Measurements from ENCODE around the gene NDUFV2. TPM values are rescaled to one million over a fixed set of nuclear protein-coding genes. Genes with fewer than 3 reads are reported as not detected.

Gene NDUFV2
- total and polyA plus RNA-seq, 2 of the 13 experiments (the other 11 are each of a cell fraction or from before 2014, with no cell fraction given): 216 to 299 TPM

GRCh38 chr18:9102508-9103375 lies at the start of gene NDUFV2 (continued):
- TF ChIP-seq AFF4 (CRISPR knock-in tag; IDR thresholded peaks at IDR 0.05) (no peak), MTERF4 (CRISPR knock-in tag; IDR thresholded peaks at IDR 0.05) (no peak; the same call in 1 of the 2 replicates), CEBPZ (IDR thresholded peaks at IDR 0.05; ENCODE audit: low read length) (no peak), ZNF280B (CRISPR knock-in tag; IDR thresholded peaks at IDR 0.05; ENCODE audit: borderline replicate concordance) (peak; percentile 71; the same call in 1 of the 2 replicates), ZNF83 (CRISPR knock-in tag; IDR thresholded peaks at IDR 0.05; ENCODE audit: borderline replicate concordance) (no peak), MYPOP (CRISPR knock-in tag; IDR thresholded peaks at IDR 0.05) (peak; percentile 86), ELF4 (CRISPR knock-in tag; IDR thresholded peaks at IDR 0.05; ENCODE audit: borderline replicate concordance) (no peak), SCMH1 (CRISPR knock-in tag; IDR thresholded peaks at IDR 0.05; ENCODE audit: borderline replicate concordance) (no peak), PRPF4 (IDR thresholded peaks at IDR 0.05; ENCODE audit: low read depth, low read length, poor library complexity, severe bottlenecking) (no peak), ZSCAN20 (CRISPR knock-in tag; IDR thresholded peaks at IDR 0.05; ENCODE audit: borderline replicate concordance) (no peak), TBL1XR1 (IDR thresholded peaks at IDR 0.05; ENCODE audit: borderline replicate concordance, low read length, partially characterized antibody) (peak; percentile 50), ZFY (CRISPR knock-in tag; IDR thresholded peaks at IDR 0.05) (peak; percentile 98), CHD2 (IDR thresholded peaks at IDR 0.05; ENCODE audit: low read depth, low read length) (peak; percentile 76), POLR2AphosphoS2 (IDR thresholded peaks at IDR 0.05; ENCODE audit: low read depth, low read length) (no peak), SP2 (CRISPR knock-in tag; IDR thresholded peaks at IDR 0.05) (no peak), ZNF766 (CRISPR knock-in tag; IDR thresholded peaks at IDR 0.05; ENCODE audit: borderline replicate concordance) (no peak), ZNF672 (CRISPR knock-in tag; IDR thresholded peaks at IDR 0.05) (no peak)
